HepG2 (cell line): ENCODE measurements around the gene YIPF4. TPM values are rescaled to one million over a fixed set of nuclear protein-coding genes. Genes with fewer than 3 reads are reported as not detected.

Experiments used
- ARNT2 ChIP-seq: sonication (generic); formaldehyde crosslinking; IDR thresholded peaks from 2 replicates; pipeline ENCODE4 v1.8.0; 2022; ENCODE audit warnings: mild to moderate bottlenecking, low read depth, missing genetic modification reagents, moderate library complexity
- CCAR2 ChIP-seq: fragments of 200-400 bp; formaldehyde crosslinking; optimal IDR thresholded peaks from 2 replicates; pipeline ENCODE3; 2018; ENCODE audit warnings: low read depth, mild to moderate bottlenecking, low read length, moderate library complexity
- DNMT3B ChIP-seq: conservative IDR thresholded peaks from 2 replicates; pipeline ENCODE4 v1.6.1; 2016; ENCODE audit warnings: missing biosample characterization, control low read depth
- IKZF4 ChIP-seq: sonication (generic); formaldehyde crosslinking; IDR thresholded peaks from 2 replicates; pipeline ENCODE4 v1.5.1; 2020; ENCODE audit warnings: borderline replicate concordance, mild to moderate bottlenecking, low read depth, missing genetic modification reagents; ENCODE audit errors: not compliant biosample characterization
- LCORL ChIP-seq, 2 experiments: fragments of 450-650 bp in 1 of 2; sonication (generic) in 1 of 2; formaldehyde crosslinking in 1 of 2; IDR thresholded peaks; 2 replicates each; pipeline versions ENCODE4 v1.5.0 to v1.6.1; 2017 to 2020; ENCODE audit warnings: antibody characterized with exemption in 1 of 2, missing genetic modification reagents in 1 of 2
- MTA1 ChIP-seq: sonication (generic); formaldehyde crosslinking; IDR thresholded peaks from 2 replicates; pipeline ENCODE4 v1.4.0; 2020; ENCODE audit warnings: missing genetic modification reagents, mild to moderate bottlenecking, borderline replicate concordance
- MTF1 ChIP-seq: sonication (generic); formaldehyde crosslinking; IDR thresholded peaks from 2 replicates; pipeline ENCODE4 v1.5.0; 2020; ENCODE audit warnings: missing genetic modification reagents
- MYNN ChIP-seq: sonication (generic); formaldehyde crosslinking; IDR thresholded peaks from 2 replicates; pipeline ENCODE4 v1.4.0; 2020; ENCODE audit warnings: mild to moderate bottlenecking, low read depth, missing genetic modification reagents
- NFATC3 ChIP-seq: sonication (generic); formaldehyde crosslinking; IDR thresholded peaks from 2 replicates; pipeline ENCODE4 v1.5.1; 2020; ENCODE audit warnings: mild to moderate bottlenecking, missing genetic modification reagents
- NR1H2 ChIP-seq: sonication (generic); formaldehyde crosslinking; IDR thresholded peaks from 2 replicates; pipeline ENCODE4 v1.8.1; 2022; ENCODE audit warnings: low read depth, missing genetic modification reagents, borderline replicate concordance
- ZBTB3 ChIP-seq: sonication (generic); formaldehyde crosslinking; IDR thresholded peaks from 2 replicates; pipeline ENCODE4 v1.4.0; 2020; ENCODE audit warnings: low read depth, mild to moderate bottlenecking, moderate library complexity, missing genetic modification reagents, borderline replicate concordance
- ZNF615 ChIP-seq: sonication (generic); formaldehyde crosslinking; IDR thresholded peaks from 2 replicates; pipeline ENCODE4 v1.5.0; 2020; ENCODE audit warnings: mild to moderate bottlenecking, missing genetic modification reagents, borderline replicate concordance
- ZNF703 ChIP-seq: sonication (generic); formaldehyde crosslinking; IDR thresholded peaks from 2 replicates; pipeline ENCODE4 v1.5.1; 2020; ENCODE audit warnings: missing genetic modification reagents, mild to moderate bottlenecking, moderate library complexity, borderline replicate concordance
- polyA plus RNA-seq, 8 experiments: library from polyadenylated mRNA; depleted of rRNA in 3 of 8; stranded (reverse) in 7 of 8; unstranded in 1 of 8; fragments of >200 nt; fragmentation: Illumina TruSeq in 4 of 8; extraction: Trizol in 4 of 8; gene quantifications; 2 replicates each; pipeline versions ENCODE4 v1.2.1 to v1.2.3, GENCODE V29; 2011 to 2016; ENCODE audit warnings: low read depth in 4 of 8, missing spikeins in 1 of 8, mixed read lengths in 1 of 8; ENCODE audit not compliant: insufficient read depth in 1 of 8
- total RNA-seq, 5 experiments: library from RNA; depleted of rRNA; stranded (reverse); fragments of >200 nt; fragmentation: Illumina TruSeq; extraction: Trizol; gene quantifications; 2 replicates each; pipeline ENCODE4 v1.2.3, GENCODE V29; 2016; ENCODE audit warnings: low read depth in 1 of 5
- TF ChIP-seq, protein P1 (sequence below): sonication (generic); formaldehyde crosslinking; IDR thresholded peaks from 2 replicates; pipeline ENCODE4 v1.4.0; 2020; ENCODE audit warnings: missing genetic modification reagents
- TF ChIP-seq, protein P2 (sequence below): sonication (generic); formaldehyde crosslinking; IDR thresholded peaks from 2 replicates; pipeline ENCODE4 v1.8.0; 2022; ENCODE audit warnings: mild to moderate bottlenecking, missing genetic modification reagents; ENCODE audit not compliant: insufficient replicate concordance
- TF ChIP-seq, protein P3 (sequence below): sonication (generic); formaldehyde crosslinking; IDR thresholded peaks from 2 replicates; pipeline ENCODE4 v1.4.0; 2020; ENCODE audit warnings: mild to moderate bottlenecking, missing genetic modification reagents, borderline replicate concordance
- TF ChIP-seq, protein P4 (sequence below): sonication (generic); formaldehyde crosslinking; IDR thresholded peaks from 2 replicates; pipeline ENCODE4 v1.9.0; 2021; ENCODE audit warnings: missing genetic modification reagents, mild to moderate bottlenecking, borderline replicate concordance
- TF ChIP-seq, protein P5 (sequence below): sonication (generic); formaldehyde crosslinking; IDR thresholded peaks from 2 replicates; pipeline ENCODE4 v1.5.0; 2020; ENCODE audit warnings: missing genetic modification reagents
- TF ChIP-seq, protein P6 (sequence below): sonication (generic); formaldehyde crosslinking; IDR thresholded peaks from 2 replicates; pipeline ENCODE4 v1.8.1; 2022; ENCODE audit warnings: mild to moderate bottlenecking, missing genetic modification reagents

The YIPF4 gene
- total and polyA plus RNA-seq, 2 of the 13 experiments (the other 11 are each of a cell fraction or from before 2014, with no cell fraction given): 19.0 to 43.9 TPM

DNA sequence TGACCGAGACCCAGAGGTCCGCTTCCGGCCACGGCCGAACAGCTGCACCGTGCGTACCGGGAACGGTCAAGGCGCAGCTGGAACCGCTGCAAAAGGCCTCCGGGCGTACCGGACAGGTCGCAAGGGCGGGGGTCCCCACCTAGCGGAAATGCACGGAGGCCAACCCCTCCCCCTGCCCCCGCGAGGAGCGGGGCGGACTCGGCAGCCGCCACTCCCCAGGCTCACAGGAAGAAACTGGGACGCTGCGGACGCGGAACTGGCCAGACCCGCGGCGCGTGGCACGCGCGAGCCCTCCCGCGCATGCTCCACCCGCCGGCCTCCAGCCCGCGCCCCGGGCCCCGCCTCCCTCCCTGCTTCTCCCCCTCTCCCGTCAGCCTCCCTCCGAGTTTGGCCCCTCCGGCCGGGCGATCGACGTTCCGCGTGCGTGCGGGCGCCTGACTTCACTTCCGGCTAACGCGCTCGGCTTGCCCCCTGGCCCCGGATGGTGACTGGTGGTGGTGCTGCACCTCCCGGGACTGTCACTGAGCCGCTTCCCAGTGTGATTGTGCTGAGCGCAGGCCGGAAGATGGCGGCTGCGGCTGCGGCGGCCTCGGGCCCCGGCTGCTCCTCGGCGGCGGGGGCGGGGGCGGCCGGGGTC is 79.1 kb downstream of the YIPF4 start, which contains the start of gene BIRC6 (continued):
- TF ChIP-seq, protein P1, sequence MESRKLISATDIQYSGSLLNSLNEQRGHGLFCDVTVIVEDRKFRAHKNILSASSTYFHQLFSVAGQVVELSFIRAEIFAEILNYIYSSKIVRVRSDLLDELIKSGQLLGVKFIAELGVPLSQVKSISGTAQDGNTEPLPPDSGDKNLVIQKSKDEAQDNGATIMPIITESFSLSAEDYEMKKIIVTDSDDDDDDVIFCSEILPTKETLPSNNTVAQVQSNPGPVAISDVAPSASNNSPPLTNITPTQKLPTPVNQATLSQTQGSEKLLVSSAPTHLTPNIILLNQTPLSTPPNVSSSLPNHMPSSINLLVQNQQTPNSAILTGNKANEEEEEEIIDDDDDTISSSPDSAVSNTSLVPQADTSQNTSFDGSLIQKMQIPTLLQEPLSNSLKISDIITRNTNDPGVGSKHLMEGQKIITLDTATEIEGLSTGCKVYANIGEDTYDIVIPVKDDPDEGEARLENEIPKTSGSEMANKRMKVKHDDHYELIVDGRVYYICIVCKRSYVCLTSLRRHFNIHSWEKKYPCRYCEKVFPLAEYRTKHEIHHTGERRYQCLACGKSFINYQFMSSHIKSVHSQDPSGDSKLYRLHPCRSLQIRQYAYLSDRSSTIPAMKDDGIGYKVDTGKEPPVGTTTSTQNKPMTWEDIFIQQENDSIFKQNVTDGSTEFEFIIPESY (CRISPR knock-in tag): no peak; the same call in 1 of the 2 replicates
- TF ChIP-seq MYNN (CRISPR knock-in tag) (no peak; the same call in 1 of the 2 replicates), MTA1 (CRISPR knock-in tag) (peak; percentile 95), IKZF4 (CRISPR knock-in tag) (peak; percentile 31), MTF1 (CRISPR knock-in tag) (no peak), ARNT2 (peak; percentile 94), NR1H2 (no peak; the same call in 1 of the 2 replicates), NFATC3 (peak; percentile 97; the same call in 1 of the 2 replicates), ZNF615 (CRISPR knock-in tag) (peak; percentile 83; the same call in 1 of the 2 replicates), LCORL (IDR thresholded peaks at IDR 0.05) (no peak), LCORL (CRISPR knock-in tag; IDR thresholded peaks at IDR 0.05) (peak; percentile 87), ZBTB3 (CRISPR knock-in tag) (peak; percentile 92), DNMT3B (CRISPR knock-in tag) (0 out of 2 replicates have a peak, but pooled peaks have one; percentile 63), ZNF703 (CRISPR knock-in tag) (peak; percentile 82; the same call in 1 of the 2 replicates), CCAR2 (no peak)
- TF ChIP-seq, protein P2, sequence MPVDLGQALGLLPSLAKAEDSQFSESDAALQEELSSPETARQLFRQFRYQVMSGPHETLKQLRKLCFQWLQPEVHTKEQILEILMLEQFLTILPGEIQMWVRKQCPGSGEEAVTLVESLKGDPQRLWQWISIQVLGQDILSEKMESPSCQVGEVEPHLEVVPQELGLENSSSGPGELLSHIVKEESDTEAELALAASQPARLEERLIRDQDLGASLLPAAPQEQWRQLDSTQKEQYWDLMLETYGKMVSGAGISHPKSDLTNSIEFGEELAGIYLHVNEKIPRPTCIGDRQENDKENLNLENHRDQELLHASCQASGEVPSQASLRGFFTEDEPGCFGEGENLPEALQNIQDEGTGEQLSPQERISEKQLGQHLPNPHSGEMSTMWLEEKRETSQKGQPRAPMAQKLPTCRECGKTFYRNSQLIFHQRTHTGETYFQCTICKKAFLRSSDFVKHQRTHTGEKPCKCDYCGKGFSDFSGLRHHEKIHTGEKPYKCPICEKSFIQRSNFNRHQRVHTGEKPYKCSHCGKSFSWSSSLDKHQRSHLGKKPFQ: no peak
- TF ChIP-seq, protein P3, sequence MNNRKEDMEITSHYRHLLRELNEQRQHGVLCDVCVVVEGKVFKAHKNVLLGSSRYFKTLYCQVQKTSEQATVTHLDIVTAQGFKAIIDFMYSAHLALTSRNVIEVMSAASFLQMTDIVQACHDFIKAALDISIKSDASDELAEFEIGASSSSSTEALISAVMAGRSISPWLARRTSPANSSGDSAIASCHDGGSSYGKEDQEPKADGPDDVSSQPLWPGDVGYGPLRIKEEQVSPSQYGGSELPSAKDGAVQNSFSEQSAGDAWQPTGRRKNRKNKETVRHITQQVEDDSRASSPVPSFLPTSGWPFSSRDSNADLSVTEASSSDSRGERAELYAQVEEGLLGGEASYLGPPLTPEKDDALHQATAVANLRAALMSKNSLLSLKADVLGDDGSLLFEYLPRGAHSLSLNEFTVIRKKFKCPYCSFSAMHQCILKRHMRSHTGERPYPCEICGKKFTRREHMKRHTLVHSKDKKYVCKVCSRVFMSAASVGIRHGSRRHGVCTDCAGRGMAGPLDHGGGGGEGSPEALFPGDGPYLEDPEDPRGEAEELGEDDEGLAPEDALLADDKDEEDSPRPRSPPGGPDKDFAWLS (CRISPR knock-in tag): peak; percentile 83
- TF ChIP-seq, protein P4, sequence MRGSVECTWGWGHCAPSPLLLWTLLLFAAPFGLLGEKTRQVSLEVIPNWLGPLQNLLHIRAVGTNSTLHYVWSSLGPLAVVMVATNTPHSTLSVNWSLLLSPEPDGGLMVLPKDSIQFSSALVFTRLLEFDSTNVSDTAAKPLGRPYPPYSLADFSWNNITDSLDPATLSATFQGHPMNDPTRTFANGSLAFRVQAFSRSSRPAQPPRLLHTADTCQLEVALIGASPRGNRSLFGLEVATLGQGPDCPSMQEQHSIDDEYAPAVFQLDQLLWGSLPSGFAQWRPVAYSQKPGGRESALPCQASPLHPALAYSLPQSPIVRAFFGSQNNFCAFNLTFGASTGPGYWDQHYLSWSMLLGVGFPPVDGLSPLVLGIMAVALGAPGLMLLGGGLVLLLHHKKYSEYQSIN (CRISPR knock-in tag): no peak
- TF ChIP-seq, protein P5, sequence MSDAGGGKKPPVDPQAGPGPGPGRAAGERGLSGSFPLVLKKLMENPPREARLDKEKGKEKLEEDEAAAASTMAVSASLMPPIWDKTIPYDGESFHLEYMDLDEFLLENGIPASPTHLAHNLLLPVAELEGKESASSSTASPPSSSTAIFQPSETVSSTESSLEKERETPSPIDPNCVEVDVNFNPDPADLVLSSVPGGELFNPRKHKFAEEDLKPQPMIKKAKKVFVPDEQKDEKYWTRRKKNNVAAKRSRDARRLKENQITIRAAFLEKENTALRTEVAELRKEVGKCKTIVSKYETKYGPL: 0 out of 2 replicates have a peak, but pooled peaks have one; percentile 59
- TF ChIP-seq, protein P6, sequence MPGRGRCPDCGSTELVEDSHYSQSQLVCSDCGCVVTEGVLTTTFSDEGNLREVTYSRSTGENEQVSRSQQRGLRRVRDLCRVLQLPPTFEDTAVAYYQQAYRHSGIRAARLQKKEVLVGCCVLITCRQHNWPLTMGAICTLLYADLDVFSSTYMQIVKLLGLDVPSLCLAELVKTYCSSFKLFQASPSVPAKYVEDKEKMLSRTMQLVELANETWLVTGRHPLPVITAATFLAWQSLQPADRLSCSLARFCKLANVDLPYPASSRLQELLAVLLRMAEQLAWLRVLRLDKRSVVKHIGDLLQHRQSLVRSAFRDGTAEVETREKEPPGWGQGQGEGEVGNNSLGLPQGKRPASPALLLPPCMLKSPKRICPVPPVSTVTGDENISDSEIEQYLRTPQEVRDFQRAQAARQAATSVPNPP: no peak; the same call in 1 of the 2 replicates
